Breast epithelium (tissue), 3 donors: Measurements from ENCODE around the gene ART1.

ENCODE experiments used
- CTCF ChIP-seq, 3 donors: fragments of 450-650 bp; IDR thresholded peaks; one replicate each; pipeline ENCODE4 v1.5.1; 2016 to 2017; ENCODE audit warnings: antibody characterized with exemption in 3 of 3, mild to moderate bottlenecking in 3 of 3, moderate library complexity in 3 of 3
- POLR2A ChIP-seq: fragments of 450-650 bp; IDR thresholded peaks from one replicate; pipeline ENCODE4 v1.6.1; 2016; ENCODE audit warnings: antibody characterized with exemption, mild to moderate bottlenecking, moderate library complexity
- POLR2AphosphoS5 ChIP-seq, 3 donors: sonication (generic); formaldehyde crosslinking; IDR thresholded peaks; one replicate each; pipeline ENCODE4 v1.6.1; 2017; ENCODE audit warnings: antibody characterized with exemption in 3 of 3

DNA sequence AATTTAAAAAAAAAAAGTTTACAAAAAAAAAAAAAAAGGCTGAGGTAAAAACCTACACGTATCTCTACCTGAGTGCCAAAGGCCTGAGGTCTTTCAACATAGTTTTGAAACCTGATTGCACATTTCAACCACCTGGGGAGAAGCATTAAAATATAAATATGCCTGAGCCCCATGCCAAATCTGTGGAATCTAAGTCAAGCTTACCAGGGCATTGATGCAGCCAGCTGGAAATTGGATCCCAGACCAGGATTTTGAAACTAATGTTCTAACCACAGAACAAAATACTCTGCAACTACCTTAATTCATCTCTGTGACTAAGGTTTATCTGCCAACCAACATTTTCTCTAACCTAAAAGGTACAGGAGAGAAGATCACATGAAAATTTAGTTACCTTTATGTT lies 65.0 kb downstream of the ART1 start:
- TF ChIP-seq CTCF (IDR thresholded peaks at IDR 0.05) (peak in 1 of 3 donors; percentile 27), POLR2AphosphoS5 (IDR thresholded peaks at IDR 0.05) (no peak), POLR2A (no peak)
